Keratinocyte (primary cell): ENCODE data around the gene FSTL3. TPM values are rescaled to one million over a fixed set of nuclear protein-coding genes. Genes with fewer than 3 reads are reported as not detected.
A peak's percentile ranks its signal among the peaks of the same experiment; 100 is the strongest.

Source experiments
- DNase-seq: peaks from one replicate; pipeline ENCODE4 v3.0.0-alpha.2; 2011; ENCODE audit warnings: low read depth, missing footprints, low spot score
- FAIRE-seq: peaks from 2 replicates; lab custom pipeline; 2011; peaks lifted over from hg19 to GRCh38; lab: Jason Lieb, UNC
- H2AFZ ChIP-seq: 2 replicates; pipeline ENCODE4 v1.6.0; 2012; ENCODE audit warnings: low read length, control low read depth, inconsistent platforms; ENCODE audit not compliant: control insufficient read depth
- H3K27ac ChIP-seq: 2 replicates; pipeline ENCODE4 v1.5.1; 2011; ENCODE audit warnings: low read length; ENCODE audit not compliant: control insufficient read depth, insufficient read depth
- H3K27me3 ChIP-seq: 3 replicates; pipeline ENCODE4 v1.6.0; 2011; ENCODE audit warnings: low read length; ENCODE audit not compliant: control insufficient read depth, insufficient read depth; ENCODE audit errors: extremely low read depth
- H3K36me3 ChIP-seq, 2 experiments: 2 replicates in 1 of 2; 3 replicates in 1 of 2; pipeline ENCODE4 v1.5.1; 2011; ENCODE audit warnings: low read length in 2 of 2, mild to moderate bottlenecking in 1 of 2; ENCODE audit not compliant: control insufficient read depth in 2 of 2, insufficient read depth in 2 of 2; ENCODE audit errors: extremely low read depth in 1 of 2
- H3K4me1 ChIP-seq: 3 replicates; pipeline ENCODE4 v1.5.1; 2011; ENCODE audit warnings: low read length; ENCODE audit not compliant: control insufficient read depth, insufficient read depth; ENCODE audit errors: extremely low read depth
- H3K4me2 ChIP-seq: 3 replicates; pipeline ENCODE4 v1.6.0; 2011; ENCODE audit warnings: low read depth, low read length; ENCODE audit not compliant: control insufficient read depth, insufficient read depth; ENCODE audit errors: extremely low read depth
- H3K4me3 ChIP-seq, 3 experiments: fragments of 200-600 bp in 1 of 3; sonication (generic) in 1 of 3; 2 replicates in 2 of 3; 3 replicates in 1 of 3; pipeline ENCODE4 v1.5.1; 2011 to 2016; ENCODE audit warnings: low read length in 3 of 3, mild to moderate bottlenecking in 3 of 3, control low read depth in 2 of 3, inconsistent platforms in 1 of 3, low read depth in 1 of 3, mixed read lengths in 1 of 3, mixed run types in 1 of 3, moderate library complexity in 1 of 3; ENCODE audit not compliant: control insufficient read depth in 2 of 3, insufficient read depth in 2 of 3; ENCODE audit errors: extremely low read depth in 1 of 3
- H3K79me2 ChIP-seq: 2 replicates; pipeline ENCODE4 v1.6.0; 2012; ENCODE audit warnings: low read length; ENCODE audit not compliant: control insufficient read depth, insufficient read depth
- H3K9ac ChIP-seq: 3 replicates; pipeline ENCODE4 v1.6.0; 2011; ENCODE audit warnings: low read length; ENCODE audit not compliant: control insufficient read depth, insufficient read depth; ENCODE audit errors: extremely low read depth
- H3K9me1 ChIP-seq: 3 replicates; pipeline ENCODE4 v1.6.0; 2011; ENCODE audit warnings: low read length; ENCODE audit not compliant: control insufficient read depth, insufficient read depth; ENCODE audit errors: extremely low read depth
- H3K9me3 ChIP-seq: 2 replicates; pipeline ENCODE4 v1.5.1; 2012; ENCODE audit warnings: low read depth, low read length; ENCODE audit not compliant: control insufficient read depth
- H4K20me1 ChIP-seq: 3 replicates; pipeline ENCODE4 v1.6.0; 2011; ENCODE audit warnings: low read length; ENCODE audit not compliant: control insufficient read depth, insufficient read depth; ENCODE audit errors: extremely low read depth
- CTCF ChIP-seq, 3 experiments: IDR thresholded peaks in 1 of 3; conservative IDR thresholded peaks in 1 of 3; optimal IDR thresholded peaks in 1 of 3; 2 replicates in 2 of 3; 3 replicates in 1 of 3; pipeline versions ENCODE3 to v1.5.1; 2011; ENCODE audit warnings: low read length in 3 of 3, mild to moderate bottlenecking in 3 of 3, moderate library complexity in 2 of 3, control low read depth in 1 of 3, inconsistent platforms in 1 of 3; ENCODE audit not compliant: insufficient read depth in 2 of 3; ENCODE audit errors: extremely low read depth in 1 of 3
- EZH2 ChIP-seq: IDR thresholded peaks from one replicate; pipeline ENCODE4 v1.6.1; 2012; ENCODE audit warnings: inconsistent platforms, mild to moderate bottlenecking, low read length, moderate library complexity
- dilution Hi-C: fragments of 300-500 bp; cut with MboI; formaldehyde crosslinking; loops from one replicate; pipeline ENCODE4 v1.7.0; 2020; ENCODE audit warnings: low sequenced_read_pairs; ENCODE audit not compliant: extremely low pct_ligation_motif_present
- polyA plus RNA-seq, 5 experiments: library from polyadenylated mRNA; depleted of rRNA in 3 of 5; stranded (reverse) in 3 of 5; stranded (forward) in 1 of 5; unstranded in 1 of 5; fragments of >200 nt; gene quantifications; 1 replicate in 1 of 5; 2 replicates in 3 of 5; 3 replicates in 1 of 5; pipeline versions ENCODE4 v1.2.1 to v1.2.3, GENCODE V29; 2011 to 2012; ENCODE audit warnings: missing spikeins in 2 of 5, low read depth in 1 of 5, low replicate concordance in 1 of 5

The FSTL3 gene
- polyA plus RNA-seq, 1 donor (not counting 4 experiments of a cell fraction or from before 2014, with no cell fraction given), result 54.4 TPM

- Histone ChIP-seq H3K27ac (peak overlapping the region; percentile 96), H3K4me3 (peak overlapping the region; percentile 84 to 96 (median 85)), H3K4me2 (peak overlapping the region; percentile 99), H3K9me1 (peaks cover 6% of the 10 kb centered on the region), H3K4me1 (peaks cover 48% of the 10 kb centered on the region), H3K9ac (peak overlapping the region; percentile 86), H3K79me2 (peaks cover 64% of the 10 kb centered on the region), H2AFZ (no peak overlapping the region), H3K27me3 (no peaks in the 10 kb centered on the region), H3K36me3 (peaks cover 9 to 10% of the 10 kb centered on the region in 2 experiments), H3K9me3 (no peaks in the 10 kb centered on the region), H4K20me1 (peaks cover 46% of the 10 kb centered on the region)
- TF ChIP-seq EZH2 (no peak), CTCF (optimal IDR thresholded peaks at IDR 0.05 in 1 of 3, IDR thresholded peaks at IDR 0.05 in 1 of 3, conservative IDR thresholded peaks at IDR 0.05 in 1 of 3; ENCODE audit: extremely low read depth in 1 of 3, insufficient read depth in 2 of 3, low read length in 3 of 3) (no peak)
- FAIRE-seq (peak; percentile 56), DNase-seq (no peak)
- dilution Hi-C loops, result no loop called here
Observed at GRCh38 chr19:661427-662196, 14.6 kb upstream of the FSTL3 start.

- H3K27ac ChIP-seq, result peak overlapping the region; percentile 96
- peak overlapping the region; percentile 84 to 96 (median 85) for H3K4me3 ChIP-seq
- dilution Hi-C loops, result no loop called here
- H4K20me1 ChIP-seq, result peaks cover 39% of the 10 kb centered on the region
- H3K9ac ChIP-seq, result peak overlapping the region; percentile 86
- no peak for TF ChIP-seq CTCF (optimal IDR thresholded peaks at IDR 0.05 in 1 of 3, IDR thresholded peaks at IDR 0.05 in 1 of 3, conservative IDR thresholded peaks at IDR 0.05 in 1 of 3; ENCODE audit: extremely low read depth in 1 of 3, insufficient read depth in 2 of 3, low read length in 3 of 3)
- TF ChIP-seq EZH2, result no peak
- peaks cover 6% of the 10 kb centered on the region for H3K9me1 ChIP-seq
- H3K4me1 ChIP-seq, result peaks cover 48% of the 10 kb centered on the region
- DNase-seq, result no peak
- H3K9me3 ChIP-seq, result no peaks in the 10 kb centered on the region
- H3K4me2 ChIP-seq, result peak overlapping the region; percentile 99
- peaks cover 9% of the 10 kb centered on the region in 2 experiments for H3K36me3 ChIP-seq
- no peaks in the 10 kb centered on the region for H3K27me3 ChIP-seq
- FAIRE-seq, result no peak
- H3K79me2 ChIP-seq, result peaks cover 56% of the 10 kb centered on the region
- H2AFZ ChIP-seq, result no peak overlapping the region
Observed at GRCh38 chr19:662207-662961, 13.8 kb upstream of the FSTL3 start.
